PC-9 (cell line): ENCODE measurements around the gene ATP6V1A.
"Not testable (repeated sequence)": the region's sequence is repeated elsewhere in the genome, so short reads cannot be mapped to it uniquely, and the experiment has no call there.

Experiments
- EZH2 ChIP-seq: fragments of 200-600 bp; sonication (generic); IDR thresholded peaks from 2 replicates; pipeline ENCODE4 v1.8.0; 2017; ENCODE audit warnings: antibody characterized with exemption, low read depth
- TF ChIP-seq, protein P1 (sequence below): fragments of 200-600 bp; sonication (generic); conservative IDR thresholded peaks from 2 replicates; pipeline ENCODE4 v1.6.1; 2017; ENCODE audit warnings: mixed run types, antibody characterized with exemption, mild to moderate bottlenecking, moderate library complexity

DNA sequence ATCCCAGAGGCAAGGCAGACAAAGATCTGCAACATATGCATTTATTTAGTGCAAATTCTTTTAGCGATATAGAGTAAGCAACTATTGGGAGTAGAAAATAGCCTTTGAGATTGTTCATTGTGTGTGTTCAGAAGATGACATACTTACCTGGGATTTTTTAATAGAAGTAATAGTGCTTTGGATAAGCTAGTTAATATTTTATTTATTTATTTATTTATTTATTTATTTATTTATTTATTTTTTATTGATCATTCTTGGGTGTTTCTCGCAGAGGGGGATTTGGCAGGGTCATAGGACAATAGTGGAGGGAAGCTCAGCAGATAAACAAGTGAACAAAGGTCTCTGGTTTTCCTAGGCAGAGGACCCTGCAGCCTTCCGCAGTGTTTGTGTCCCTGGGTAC lies 102.2 kb downstream of the ATP6V1A start:
- TF ChIP-seq, protein P1, sequence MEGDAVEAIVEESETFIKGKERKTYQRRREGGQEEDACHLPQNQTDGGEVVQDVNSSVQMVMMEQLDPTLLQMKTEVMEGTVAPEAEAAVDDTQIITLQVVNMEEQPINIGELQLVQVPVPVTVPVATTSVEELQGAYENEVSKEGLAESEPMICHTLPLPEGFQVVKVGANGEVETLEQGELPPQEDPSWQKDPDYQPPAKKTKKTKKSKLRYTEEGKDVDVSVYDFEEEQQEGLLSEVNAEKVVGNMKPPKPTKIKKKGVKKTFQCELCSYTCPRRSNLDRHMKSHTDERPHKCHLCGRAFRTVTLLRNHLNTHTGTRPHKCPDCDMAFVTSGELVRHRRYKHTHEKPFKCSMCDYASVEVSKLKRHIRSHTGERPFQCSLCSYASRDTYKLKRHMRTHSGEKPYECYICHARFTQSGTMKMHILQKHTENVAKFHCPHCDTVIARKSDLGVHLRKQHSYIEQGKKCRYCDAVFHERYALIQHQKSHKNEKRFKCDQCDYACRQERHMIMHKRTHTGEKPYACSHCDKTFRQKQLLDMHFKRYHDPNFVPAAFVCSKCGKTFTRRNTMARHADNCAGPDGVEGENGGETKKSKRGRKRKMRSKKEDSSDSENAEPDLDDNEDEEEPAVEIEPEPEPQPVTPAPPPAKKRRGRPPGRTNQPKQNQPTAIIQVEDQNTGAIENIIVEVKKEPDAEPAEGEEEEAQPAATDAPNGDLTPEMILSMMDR: not testable (repeated sequence)
- not testable (repeated sequence) for TF ChIP-seq EZH2
